ENCODE measurements around the gene ZNF579.
"Not testable (repeated sequence)": the region's sequence is repeated elsewhere in the genome, so short reads cannot be mapped to it uniquely, and the experiment has no call there.

ZNF579 gene

GRCh38 chr19:55590109-55590508 lies 9.5 kb upstream of the ZNF579 start:
- CTCF ChIA-PET: interaction anchor here (2.3 kb wide), 1 partner anchor 16 kb away, joined by 6 read pairs; no protein-coding TSS in a partner anchor
- POLR2A ChIA-PET: no interaction called here
- DNase-seq (ENCODE audit: low read depth, low spot score): no peak
- no peak for TF ChIP-seq CTCF (IDR thresholded peaks at IDR 0.05; ENCODE audit: insufficient read depth, low read length, missing control alignments)
- H3K4me3 ChIP-seq (ENCODE audit: low read depth, low read length): no peak overlapping the region

GRCh38 chr19:55588738-55589137 lies 8.1 kb upstream of the ZNF579 start:
- ChIA-PET CTCF (interaction anchor here (1.6 to 2.3 kb wide), 3 partner anchors 10 to 18 kb away, joined by 4 to 6 read pairs (median 6); partner anchors contain the start of genes FIZ1 and ZNF865), POLR2A (no interaction called here)
- H3K4me3 ChIP-seq (ENCODE audit: low read depth, low read length): no peak overlapping the region
- TF ChIP-seq CTCF (IDR thresholded peaks at IDR 0.05; ENCODE audit: insufficient read depth, low read length, missing control alignments): no peak
- no peak for DNase-seq (ENCODE audit: low read depth, low spot score)

GRCh38 chr19:55586976-55587668 lies 6.5 kb upstream of the ZNF579 start:
- POLR2A ChIA-PET: interaction anchor here (0.6 to 0.7 kb wide), 2 partner anchors 12 to 29 kb away, joined by 3 read pairs; partner anchors contain the start of gene FIZ1
- H3K4me3 ChIP-seq (ENCODE audit: low read depth, low read length): peak overlapping the region; percentile 53
- no peak for DNase-seq (ENCODE audit: low read depth, low spot score)
- TF ChIP-seq CTCF (IDR thresholded peaks at IDR 0.05; ENCODE audit: insufficient read depth, low read length, missing control alignments): no peak
- CTCF ChIA-PET: interaction anchor here (0.6 to 1.9 kb wide), 7 partner anchors 12 to 83 kb away, joined by 3 to 6 read pairs (median 4); partner anchors contain the start of genes FIZ1 and ZNF865

GRCh38 chr19:55585658-55586339 lies 5.2 kb upstream of the ZNF579 start:
- peak overlapping the region; percentile 47 for H3K4me3 ChIP-seq (ENCODE audit: low read depth, low read length)
- ChIA-PET POLR2A (interaction anchor here (0.7 to 1.3 kb wide), 2 partner anchors 13 to 18 kb away, joined by 3 to 5 read pairs; partner anchors contain the start of gene FIZ1), CTCF (interaction anchor here (0.6 to 2.0 kb wide), 7 partner anchors 13 to 425 kb away, joined by 3 to 6 read pairs (median 5); partner anchors contain the start of gene ZNF865)
- no peak for TF ChIP-seq CTCF (IDR thresholded peaks at IDR 0.05; ENCODE audit: insufficient read depth, low read length, missing control alignments)
- no peak for DNase-seq (ENCODE audit: low read depth, low spot score)

GRCh38 chr19:55584871-55585270 lies 4.2 kb upstream of the ZNF579 start:
- ChIA-PET POLR2A (interaction anchor here (0.7 kb wide), 1 partner anchor 81 kb away, joined by 3 read pairs; no protein-coding TSS in a partner anchor), CTCF (interaction anchor here (0.8 to 2.0 kb wide), 6 partner anchors 22 to 425 kb away, joined by 3 to 6 read pairs (median 4); no protein-coding TSS in a partner anchor)
- no peak overlapping the region for H3K4me3 ChIP-seq (ENCODE audit: low read depth, low read length)
- no peak for DNase-seq (ENCODE audit: low read depth, low spot score)
- no peak for TF ChIP-seq CTCF (IDR thresholded peaks at IDR 0.05; ENCODE audit: insufficient read depth, low read length, missing control alignments)

- H3K4me3 ChIP-seq (ENCODE audit: low read depth, low read length); POLR2A ChIA-PET; DNase-seq (ENCODE audit: low read depth, low spot score): not testable (repeated sequence)
- CTCF ChIA-PET: interaction anchor here (0.9 to 2.0 kb wide), 5 partner anchors 13 to 116 kb away, joined by 3 to 6 read pairs (median 3); no protein-coding TSS in a partner anchor
Observed at GRCh38 chr19:55583897-55584296, 3.2 kb upstream of the ZNF579 start.

GRCh38 chr19:55582284-55582683 lies 1.6 kb upstream of the ZNF579 start:
- CTCF ChIA-PET; DNase-seq (ENCODE audit: low read depth, low spot score); POLR2A ChIA-PET; H3K4me3 ChIP-seq (ENCODE audit: low read depth, low read length): not testable (repeated sequence)

Data from AG04449 (cell line).